Stimulated activated CD8-positive, alpha-beta memory T cell treated with anti-CD3 and anti-CD28 coated beads, Interleukin-4, amount 100 ng/mL, for 24 hours (primary cell): Measurements from ENCODE around the gene TPPP2.
"Not testable (repeated sequence)": the region's sequence is repeated elsewhere in the genome, so short reads cannot be mapped to it uniquely, and the experiment has no call there.

Experiments used
- DNase-seq: peaks from one replicate; pipeline ENCODE4 v3.0.0-alpha.2; 2020; ENCODE audit warnings: low read depth

Gene TPPP2

GRCh38 chr14:21038441-21039422 is 8.7 kb downstream of the TPPP2 start:
- DNase-seq = no peak

DNA sequence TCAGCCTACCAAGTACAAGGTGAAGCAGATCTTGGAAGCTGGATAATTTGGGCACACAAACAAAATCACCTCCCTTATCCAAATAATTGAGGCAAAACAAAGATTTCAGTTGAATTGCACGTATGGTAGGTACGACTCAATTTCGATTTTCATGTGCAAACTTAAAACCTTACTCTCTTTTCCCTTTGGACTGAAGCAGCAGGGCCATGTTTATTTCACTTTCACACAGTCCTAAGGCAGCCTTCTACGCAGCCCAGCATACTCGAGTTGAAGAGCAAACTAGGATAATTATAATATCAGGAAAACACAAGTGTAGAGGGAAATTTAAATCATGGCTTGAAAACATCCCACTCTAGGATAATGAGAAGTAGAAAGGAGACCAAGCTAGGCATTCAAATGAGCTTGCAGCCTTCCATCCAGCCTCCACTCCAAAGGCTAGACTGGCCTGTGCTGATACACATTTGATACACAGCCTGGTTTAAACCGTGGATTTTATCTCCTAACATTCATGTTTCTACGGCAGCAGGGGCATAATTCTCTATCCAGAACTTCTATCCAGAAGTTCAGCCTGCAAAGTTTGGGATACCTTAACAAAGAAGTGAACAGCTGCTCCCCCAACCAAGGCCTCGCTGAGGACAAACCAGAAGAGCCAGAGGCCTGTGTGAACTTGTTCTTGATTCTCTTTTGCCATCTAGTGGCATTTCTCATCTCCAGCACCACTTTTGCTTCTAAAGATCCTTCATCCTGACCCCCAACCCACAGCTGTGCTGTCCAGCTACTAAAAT is 9.8 kb downstream of the TPPP2 start:
- no peak for DNase-seq

DNA sequence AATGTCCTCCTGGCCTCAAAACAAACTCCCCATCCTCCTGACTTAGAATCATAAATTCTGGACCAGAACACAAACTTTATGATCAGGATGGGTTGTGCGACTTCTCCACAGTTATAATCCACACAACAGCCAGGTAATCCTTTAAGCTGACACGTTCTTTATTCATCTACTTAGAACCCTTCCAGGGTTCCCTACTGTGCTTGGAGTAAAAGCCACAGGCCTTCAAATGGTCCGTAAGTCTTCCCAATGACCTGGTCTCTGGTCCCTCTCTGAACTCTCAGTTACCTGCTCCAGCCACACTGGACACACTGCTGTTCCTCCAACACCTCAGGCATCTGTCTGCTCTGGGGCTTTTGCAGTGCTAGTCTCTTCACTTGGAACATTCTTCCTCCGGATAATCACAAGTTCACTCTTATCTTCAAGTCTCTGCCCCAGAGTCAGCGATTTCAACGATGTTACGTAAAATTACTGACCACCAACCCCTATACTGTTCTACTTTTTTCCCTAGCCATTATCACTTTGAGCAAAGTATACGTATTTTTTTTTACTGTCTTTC is 10.4 kb downstream of the TPPP2 start:
- no peak for DNase-seq

GRCh38 chr14:21040941-21041340 is 10.9 kb downstream of the TPPP2 start:
- DNase-seq = not testable (repeated sequence)

GRCh38 chr14:21041676-21042433 is 11.8 kb downstream of the TPPP2 start, which contains the start of gene RNASE7:
Gene RNASE7, plus strand, starts transcription at chr14:21042362. Its CDS starts 631 bp downstream, at chr14:21042993.
- DNase-seq = no peak

DNA sequence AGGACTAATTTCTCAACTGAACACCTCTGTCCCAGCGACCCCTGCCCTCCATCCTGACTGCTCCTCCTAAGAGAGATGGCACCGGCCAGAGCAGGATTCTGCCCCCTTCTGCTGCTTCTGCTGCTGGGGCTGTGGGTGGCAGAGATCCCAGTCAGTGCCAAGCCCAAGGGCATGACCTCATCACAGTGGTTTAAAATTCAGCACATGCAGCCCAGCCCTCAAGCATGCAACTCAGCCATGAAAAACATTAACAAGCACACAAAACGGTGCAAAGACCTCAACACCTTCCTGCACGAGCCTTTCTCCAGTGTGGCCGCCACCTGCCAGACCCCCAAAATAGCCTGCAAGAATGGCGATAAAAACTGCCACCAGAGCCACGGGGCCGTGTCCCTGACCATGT is 12.9 kb downstream of the TPPP2 start:
- DNase-seq = no peak

- DNase-seq = no peak
Measured at GRCh38 chr14:21043387-21043973, 13.5 kb downstream of the TPPP2 start.

DNA sequence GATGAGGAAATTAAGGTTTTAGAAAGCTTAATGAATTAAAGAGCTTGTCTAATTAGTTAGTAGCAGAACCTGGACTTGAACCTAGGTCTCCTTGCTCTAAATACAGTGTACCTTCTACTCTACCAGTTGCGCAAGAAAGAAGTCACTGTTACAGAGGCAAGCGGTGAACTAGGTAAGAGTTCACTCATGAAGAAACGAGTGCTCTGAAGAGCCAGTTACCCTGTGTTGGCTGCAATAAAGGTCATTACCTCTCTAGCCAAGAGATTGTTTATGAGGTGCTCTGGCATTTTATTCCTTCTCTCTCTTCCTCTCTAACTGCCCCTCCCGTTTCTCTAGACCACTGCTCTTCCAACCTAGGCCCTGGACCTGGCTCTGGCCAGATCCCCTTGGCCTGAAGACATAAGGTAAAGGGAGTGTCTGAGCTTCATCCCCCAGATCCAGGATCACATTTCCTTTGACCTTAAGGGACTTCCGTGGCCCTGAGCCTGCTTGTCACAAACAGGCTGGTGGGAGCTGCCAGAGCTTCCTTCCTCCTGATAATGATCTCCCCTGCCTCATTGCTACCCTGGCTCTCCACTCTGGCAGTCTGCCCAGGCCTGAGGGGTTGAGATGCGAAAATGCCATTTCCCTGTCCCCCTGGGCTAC is 14.1 kb downstream of the TPPP2 start:
- DNase-seq = no peak

GRCh38 chr14:21047378-21047781 is 17.4 kb downstream of the TPPP2 start:
- no peak for DNase-seq

DNA sequence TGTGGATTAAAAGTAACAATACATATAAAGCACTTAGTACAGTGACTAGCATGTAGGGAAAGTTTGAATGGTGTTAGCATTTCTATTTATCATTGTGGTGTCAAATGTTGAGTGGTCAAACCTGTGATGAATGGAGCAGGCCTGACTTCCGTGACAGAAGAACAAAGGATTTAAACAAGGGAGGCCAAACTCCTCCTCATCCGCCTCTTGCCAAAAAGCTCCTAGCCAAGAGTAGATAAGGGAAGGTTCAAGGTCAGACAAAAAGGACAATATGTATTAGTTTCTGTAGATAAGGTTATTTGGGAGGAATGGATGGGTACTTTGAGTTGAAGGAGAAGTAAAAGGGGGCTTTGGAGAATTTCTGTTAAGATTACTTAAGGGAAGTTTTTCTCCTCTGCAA is 18.6 kb downstream of the TPPP2 start:
- no peak for DNase-seq

DNA sequence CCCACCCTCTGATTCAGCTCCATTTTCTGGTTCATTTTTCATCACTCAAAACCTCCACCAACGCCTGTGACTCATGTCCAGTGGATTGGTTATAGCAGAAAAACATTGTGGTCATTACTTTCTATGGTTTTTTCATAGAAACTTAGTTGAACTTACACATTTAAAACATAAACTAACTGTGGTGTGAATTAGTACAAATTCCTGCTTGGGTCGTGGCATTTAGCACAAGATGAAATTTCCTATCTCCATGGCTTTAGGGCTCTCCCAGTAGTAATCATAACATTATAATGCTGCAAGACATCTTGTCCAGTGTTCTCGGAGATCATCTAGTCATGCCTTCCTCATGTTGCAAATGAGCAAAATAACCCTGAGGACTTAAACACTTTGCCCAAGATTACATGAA is 19.3 kb downstream of the TPPP2 start:
- no peak for DNase-seq

DNA sequence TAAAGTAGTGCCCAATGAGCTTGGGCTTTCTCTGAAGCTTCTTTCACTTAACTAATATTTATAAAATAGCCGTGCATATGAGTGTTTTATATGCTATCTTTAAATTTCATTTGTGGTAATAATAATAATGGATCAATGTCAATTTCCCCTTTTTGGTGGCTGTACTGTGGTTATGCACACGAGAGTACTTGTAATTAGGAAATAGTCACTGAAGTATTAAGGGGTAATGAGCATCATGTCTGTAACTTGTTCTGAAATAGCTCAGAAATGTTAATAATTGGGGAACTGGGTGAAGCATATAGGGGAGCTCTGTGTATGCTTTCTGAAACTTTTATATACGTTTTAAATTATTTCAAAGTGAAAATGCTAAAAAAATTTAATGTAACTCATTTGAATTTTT is 20.6 kb downstream of the TPPP2 start:
- DNase-seq = no peak

GRCh38 chr14:21053184-21054122 is 23.4 kb downstream of the TPPP2 start:
- DNase-seq = no peak

GRCh38 chr14:21054123-21054767 is 24.2 kb downstream of the TPPP2 start:
- DNase-seq = no peak

GRCh38 chr14:21054768-21055145 is 24.7 kb downstream of the TPPP2 start:
- DNase-seq = no peak

- no peak for DNase-seq
Measured at GRCh38 chr14:21055432-21056117, 25.6 kb downstream of the TPPP2 start.

DNA sequence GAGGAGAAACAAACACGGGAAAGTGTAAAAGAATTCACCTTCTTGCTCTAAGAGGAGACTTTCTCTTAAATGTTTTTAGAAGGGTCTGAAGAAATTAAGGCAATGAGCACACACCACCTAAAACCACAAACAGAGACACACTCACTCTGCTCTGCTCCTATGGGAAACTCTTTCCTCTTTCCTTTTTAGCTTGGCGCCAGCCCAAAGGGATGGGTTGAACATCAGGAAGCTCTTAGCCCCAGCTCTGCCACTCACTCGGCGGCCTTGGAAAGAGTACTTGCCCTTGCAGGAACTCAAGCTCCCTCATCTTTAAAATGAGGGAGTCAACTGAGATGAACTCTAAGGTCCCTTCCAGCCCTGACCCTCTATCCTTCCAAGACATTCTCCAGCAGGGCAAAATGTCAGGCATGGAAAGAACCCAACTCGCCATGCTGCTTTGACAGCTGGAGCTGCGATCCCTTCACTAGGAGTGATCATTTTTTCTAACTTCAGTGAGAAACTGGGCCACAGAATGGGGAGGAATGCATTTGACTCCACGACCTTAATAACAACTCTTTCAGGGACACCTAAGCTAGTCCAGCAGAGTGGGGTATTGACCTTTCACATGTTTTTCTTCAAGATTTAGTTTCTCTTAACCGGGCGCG is 26.6 kb downstream of the TPPP2 start:
- DNase-seq = no peak
